Liver (tissue), 9 donors: ENCODE results near the gene FLNC. TPM values are rescaled to one million over a fixed set of nuclear protein-coding genes. Genes with fewer than 3 reads are reported as not detected.

ENCODE experiments used
- DNase-seq: peaks from one replicate; pipeline ENCODE4 v3.0.0-alpha.2; 2017; ENCODE audit warnings: low spot score
- H3K27ac ChIP-seq, 2 donors: one replicate each; pipeline ENCODE4 v1.7.0; 2013; ENCODE audit warnings: inconsistent platforms in 2 of 2, low read length in 2 of 2, control low read depth in 1 of 2, low read depth in 1 of 2, mild to moderate bottlenecking in 1 of 2
- H3K27me3 ChIP-seq, 4 donors: one replicate each; pipeline versions ENCODE4 v1.6.1 to v1.7.0; 2013; ENCODE audit warnings: low read length in 3 of 4, inconsistent platforms in 1 of 4, mild to moderate bottlenecking in 1 of 4, moderate library complexity in 1 of 4; ENCODE audit not compliant: control insufficient read depth in 4 of 4, insufficient read depth in 4 of 4
- H3K36me3 ChIP-seq, 4 donors: one replicate each; pipeline versions ENCODE4 v1.6.1 to v1.7.0; 2013; ENCODE audit warnings: low read length in 3 of 4, mild to moderate bottlenecking in 3 of 4, low read depth in 1 of 4, moderate library complexity in 1 of 4; ENCODE audit not compliant: control insufficient read depth in 4 of 4, insufficient read depth in 3 of 4
- H3K4me1 ChIP-seq, 4 donors: one replicate each; pipeline versions ENCODE4 v1.6.1 to v1.7.0; 2013; ENCODE audit warnings: low read length in 3 of 4, mild to moderate bottlenecking in 3 of 4, moderate library complexity in 1 of 4; ENCODE audit not compliant: control insufficient read depth in 4 of 4, insufficient read depth in 4 of 4
- H3K4me3 ChIP-seq, 3 donors: one replicate each; pipeline versions ENCODE4 v1.6.1 to v1.7.0; 2013; ENCODE audit warnings: low read length in 3 of 3, control low read depth in 1 of 3, low read depth in 1 of 3, mild to moderate bottlenecking in 1 of 3
- H3K9ac ChIP-seq, 2 donors: one replicate each; pipeline ENCODE4 v1.7.0; 2013; ENCODE audit warnings: low read length in 2 of 2, mild to moderate bottlenecking in 2 of 2, moderate library complexity in 2 of 2, control low read depth in 1 of 2, low read depth in 1 of 2
- H3K9me3 ChIP-seq, 4 donors: one replicate each; pipeline versions ENCODE4 v1.6.1 to v1.7.0; 2013; ENCODE audit warnings: low read length in 3 of 4; ENCODE audit not compliant: control insufficient read depth in 4 of 4
- EGR1 ChIP-seq, 2 donors: IDR thresholded peaks; 2 replicates each; pipeline ENCODE4 v1.6.1; 2016 to 2018; ENCODE audit warnings: antibody characterized with exemption in 2 of 2, low read depth in 2 of 2
- FOXA1 ChIP-seq: IDR thresholded peaks from 2 replicates; pipeline ENCODE4 v1.6.1; 2016; ENCODE audit warnings: antibody characterized with exemption
- FOXA2 ChIP-seq: IDR thresholded peaks from 2 replicates; pipeline ENCODE4 v1.6.1; 2016; ENCODE audit warnings: antibody characterized with exemption
- GABPA ChIP-seq, 2 donors: IDR thresholded peaks in 1 of 2; conservative IDR thresholded peaks in 1 of 2; 2 replicates each; pipeline ENCODE4 v1.6.1; 2016; ENCODE audit warnings: antibody characterized with exemption in 2 of 2, mild to moderate bottlenecking in 1 of 2, moderate library complexity in 1 of 2
- HNF4A ChIP-seq, 2 donors: conservative IDR thresholded peaks; 2 replicates each; pipeline ENCODE4 v1.6.1; 2016; ENCODE audit warnings: antibody characterized with exemption in 2 of 2, mild to moderate bottlenecking in 2 of 2
- HNF4G ChIP-seq: IDR thresholded peaks from 2 replicates; pipeline ENCODE4 v1.6.1; 2016; ENCODE audit warnings: antibody characterized with exemption
- NR2F2 ChIP-seq: IDR thresholded peaks from 2 replicates; pipeline ENCODE4 v1.6.1; 2016; ENCODE audit warnings: antibody characterized with exemption
- RAD21 ChIP-seq, 2 donors: IDR thresholded peaks; 2 replicates each; pipeline ENCODE4 v1.6.1; 2016; ENCODE audit warnings: antibody characterized with exemption in 2 of 2, mild to moderate bottlenecking in 2 of 2
- RXRA ChIP-seq, 2 donors: IDR thresholded peaks; 2 replicates each; pipeline ENCODE4 v1.6.1; 2017 to 2018; ENCODE audit warnings: antibody characterized with exemption in 2 of 2, mild to moderate bottlenecking in 1 of 2
- SP1 ChIP-seq: IDR thresholded peaks from 2 replicates; pipeline ENCODE4 v1.6.1; 2018; ENCODE audit warnings: antibody characterized with exemption, mild to moderate bottlenecking
- TAF1 ChIP-seq: conservative IDR thresholded peaks from 2 replicates; pipeline ENCODE4 v1.6.1; 2016; ENCODE audit warnings: antibody characterized with exemption, mild to moderate bottlenecking
- YY1 ChIP-seq: IDR thresholded peaks from 2 replicates; pipeline ENCODE4 v1.6.1; 2016; ENCODE audit warnings: antibody characterized with exemption, mild to moderate bottlenecking
- WGBS: extraction: QIAGEN DNeasy Blood & Tissue Kit; methylation state at CpG from one replicate; pipeline ENCODE4 v1.1.7; 2013; 5-methylcytosine and 5-hydroxymethylcytosine counted together
- polyA plus RNA-seq, 2 donors: library from polyadenylated mRNA; stranded (reverse) in 1 of 2; unstranded in 1 of 2; fragments of 200-250 nt in 1 of 2; fragments of >200 nt in 1 of 2; fragmentation: Nextera tagmentation in 1 of 2; extraction: Ambion mirVana in 1 of 2; gene quantifications; one replicate each; pipeline versions ENCODE4 v1.2.1 to v1.2.3, GENCODE V29; 2013 to 2015
- total RNA-seq, 2 donors: library from RNA; depleted of rRNA; stranded (reverse); fragments of >200 nt; gene quantifications; one replicate each; pipeline ENCODE4 v1.2.3, GENCODE V29; 2014
- TF ChIP-seq, protein P1 (sequence below): IDR thresholded peaks from 2 replicates; pipeline ENCODE4 v1.6.1; 2016; ENCODE audit warnings: antibody characterized with exemption
- TF ChIP-seq, protein P2 (sequence below): IDR thresholded peaks from 2 replicates; pipeline ENCODE4 v1.6.1; 2016; ENCODE audit warnings: antibody characterized with exemption
- TF ChIP-seq, protein P3 (sequence below): fragments of 150-350 bp; IDR thresholded peaks from 2 replicates; pipeline ENCODE4 v1.5.1; 2017; ENCODE audit warnings: improper control_type of control experiment, low read depth, low read length; ENCODE audit not compliant: missing input control
- TF ChIP-seq, protein P4 (sequence below): IDR thresholded peaks from 2 replicates; pipeline ENCODE4 v1.6.1; 2016; ENCODE audit warnings: antibody characterized with exemption, mild to moderate bottlenecking
- TF ChIP-seq, protein P5 (sequence below): IDR thresholded peaks from 2 replicates; pipeline ENCODE4 v1.6.1; 2016; ENCODE audit warnings: antibody characterized with exemption
- donor health status: healthy.
- donor health status: healthy.
- donor health status: healthy.
- donor health status: healthy.
- donor health status: healthy.

FLNC gene
- total and polyA plus RNA-seq, 4 donors, result 0.03 to 2.3 (median 0.53) TPM

DNA sequence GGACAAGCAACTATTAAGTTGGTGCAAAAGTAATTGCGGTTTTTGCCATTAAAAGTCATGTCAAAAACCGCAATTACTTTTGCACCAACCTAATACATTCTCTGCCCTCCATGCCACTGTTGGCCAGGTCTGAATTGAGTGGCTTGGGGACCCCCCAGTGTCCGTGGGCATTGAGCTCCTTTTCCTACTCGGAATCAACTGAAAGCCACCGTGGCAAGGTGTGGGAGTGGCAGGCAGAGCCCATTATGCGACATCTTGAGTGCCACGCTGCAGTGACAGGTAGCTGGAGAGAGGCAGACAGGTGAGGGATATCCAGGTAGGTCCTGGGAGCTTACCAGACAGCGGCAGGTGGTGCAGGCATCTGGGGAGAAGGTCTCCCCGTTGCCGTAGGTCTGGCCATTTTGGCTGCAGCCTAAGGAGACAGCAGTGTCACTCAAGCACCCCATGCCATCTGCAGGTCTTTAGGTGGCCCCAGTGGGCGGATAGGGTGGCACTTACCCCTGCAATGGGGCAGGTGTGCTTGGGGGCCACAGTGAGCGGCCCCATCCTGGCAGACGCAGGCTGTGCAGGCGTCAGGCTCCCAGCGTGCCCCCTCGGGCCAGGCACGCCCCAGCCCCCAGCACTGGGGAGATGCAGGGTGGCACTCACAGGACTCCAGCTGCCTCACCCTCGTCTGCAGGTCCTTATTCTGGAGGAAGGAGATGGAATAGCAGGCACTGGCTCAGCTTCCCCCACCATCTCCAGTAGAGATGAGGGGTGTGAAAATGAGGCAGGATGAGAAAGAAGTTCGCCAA, 76.8 kb downstream of the FLNC start:
- H3K36me3 ChIP-seq, result no peaks in the 10 kb centered on the region
- no peak for DNase-seq
- no peaks in the 10 kb centered on the region for H3K9me3 ChIP-seq
- WGBS, result 89% methylated on average over 19 of the region's 19 CpGs
- no peak overlapping the region for H3K27ac ChIP-seq
- no peak for TF ChIP-seq YY1
- no peak for TF ChIP-seq HNF4G
- no peak for TF ChIP-seq FOXA2
- TF ChIP-seq, protein P1, sequence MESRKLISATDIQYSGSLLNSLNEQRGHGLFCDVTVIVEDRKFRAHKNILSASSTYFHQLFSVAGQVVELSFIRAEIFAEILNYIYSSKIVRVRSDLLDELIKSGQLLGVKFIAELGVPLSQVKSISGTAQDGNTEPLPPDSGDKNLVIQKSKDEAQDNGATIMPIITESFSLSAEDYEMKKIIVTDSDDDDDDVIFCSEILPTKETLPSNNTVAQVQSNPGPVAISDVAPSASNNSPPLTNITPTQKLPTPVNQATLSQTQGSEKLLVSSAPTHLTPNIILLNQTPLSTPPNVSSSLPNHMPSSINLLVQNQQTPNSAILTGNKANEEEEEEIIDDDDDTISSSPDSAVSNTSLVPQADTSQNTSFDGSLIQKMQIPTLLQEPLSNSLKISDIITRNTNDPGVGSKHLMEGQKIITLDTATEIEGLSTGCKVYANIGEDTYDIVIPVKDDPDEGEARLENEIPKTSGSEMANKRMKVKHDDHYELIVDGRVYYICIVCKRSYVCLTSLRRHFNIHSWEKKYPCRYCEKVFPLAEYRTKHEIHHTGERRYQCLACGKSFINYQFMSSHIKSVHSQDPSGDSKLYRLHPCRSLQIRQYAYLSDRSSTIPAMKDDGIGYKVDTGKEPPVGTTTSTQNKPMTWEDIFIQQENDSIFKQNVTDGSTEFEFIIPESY, result no peak
- no peak for TF ChIP-seq GABPA (IDR thresholded peaks at IDR 0.05 in 1 of 2, conservative IDR thresholded peaks at IDR 0.05 in 1 of 2)
- no peak for TF ChIP-seq HNF4A (conservative IDR thresholded peaks at IDR 0.05)
- no peak for TF ChIP-seq RAD21 (IDR thresholded peaks at IDR 0.05)
- TF ChIP-seq FOXA1, result no peak
- TF ChIP-seq TAF1, result no peak
- TF ChIP-seq, protein P2, sequence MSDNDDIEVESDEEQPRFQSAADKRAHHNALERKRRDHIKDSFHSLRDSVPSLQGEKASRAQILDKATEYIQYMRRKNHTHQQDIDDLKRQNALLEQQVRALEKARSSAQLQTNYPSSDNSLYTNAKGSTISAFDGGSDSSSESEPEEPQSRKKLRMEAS, result no peak
- TF ChIP-seq EGR1 (IDR thresholded peaks at IDR 0.05; ENCODE audit: low read depth in 2 of 2), result no peak
- TF ChIP-seq, protein P3, sequence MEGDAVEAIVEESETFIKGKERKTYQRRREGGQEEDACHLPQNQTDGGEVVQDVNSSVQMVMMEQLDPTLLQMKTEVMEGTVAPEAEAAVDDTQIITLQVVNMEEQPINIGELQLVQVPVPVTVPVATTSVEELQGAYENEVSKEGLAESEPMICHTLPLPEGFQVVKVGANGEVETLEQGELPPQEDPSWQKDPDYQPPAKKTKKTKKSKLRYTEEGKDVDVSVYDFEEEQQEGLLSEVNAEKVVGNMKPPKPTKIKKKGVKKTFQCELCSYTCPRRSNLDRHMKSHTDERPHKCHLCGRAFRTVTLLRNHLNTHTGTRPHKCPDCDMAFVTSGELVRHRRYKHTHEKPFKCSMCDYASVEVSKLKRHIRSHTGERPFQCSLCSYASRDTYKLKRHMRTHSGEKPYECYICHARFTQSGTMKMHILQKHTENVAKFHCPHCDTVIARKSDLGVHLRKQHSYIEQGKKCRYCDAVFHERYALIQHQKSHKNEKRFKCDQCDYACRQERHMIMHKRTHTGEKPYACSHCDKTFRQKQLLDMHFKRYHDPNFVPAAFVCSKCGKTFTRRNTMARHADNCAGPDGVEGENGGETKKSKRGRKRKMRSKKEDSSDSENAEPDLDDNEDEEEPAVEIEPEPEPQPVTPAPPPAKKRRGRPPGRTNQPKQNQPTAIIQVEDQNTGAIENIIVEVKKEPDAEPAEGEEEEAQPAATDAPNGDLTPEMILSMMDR, result no peak
- TF ChIP-seq RXRA (IDR thresholded peaks at IDR 0.05), result no peak
- no peak for TF ChIP-seq SP1
- no peak for TF ChIP-seq NR2F2
- TF ChIP-seq, protein P4, sequence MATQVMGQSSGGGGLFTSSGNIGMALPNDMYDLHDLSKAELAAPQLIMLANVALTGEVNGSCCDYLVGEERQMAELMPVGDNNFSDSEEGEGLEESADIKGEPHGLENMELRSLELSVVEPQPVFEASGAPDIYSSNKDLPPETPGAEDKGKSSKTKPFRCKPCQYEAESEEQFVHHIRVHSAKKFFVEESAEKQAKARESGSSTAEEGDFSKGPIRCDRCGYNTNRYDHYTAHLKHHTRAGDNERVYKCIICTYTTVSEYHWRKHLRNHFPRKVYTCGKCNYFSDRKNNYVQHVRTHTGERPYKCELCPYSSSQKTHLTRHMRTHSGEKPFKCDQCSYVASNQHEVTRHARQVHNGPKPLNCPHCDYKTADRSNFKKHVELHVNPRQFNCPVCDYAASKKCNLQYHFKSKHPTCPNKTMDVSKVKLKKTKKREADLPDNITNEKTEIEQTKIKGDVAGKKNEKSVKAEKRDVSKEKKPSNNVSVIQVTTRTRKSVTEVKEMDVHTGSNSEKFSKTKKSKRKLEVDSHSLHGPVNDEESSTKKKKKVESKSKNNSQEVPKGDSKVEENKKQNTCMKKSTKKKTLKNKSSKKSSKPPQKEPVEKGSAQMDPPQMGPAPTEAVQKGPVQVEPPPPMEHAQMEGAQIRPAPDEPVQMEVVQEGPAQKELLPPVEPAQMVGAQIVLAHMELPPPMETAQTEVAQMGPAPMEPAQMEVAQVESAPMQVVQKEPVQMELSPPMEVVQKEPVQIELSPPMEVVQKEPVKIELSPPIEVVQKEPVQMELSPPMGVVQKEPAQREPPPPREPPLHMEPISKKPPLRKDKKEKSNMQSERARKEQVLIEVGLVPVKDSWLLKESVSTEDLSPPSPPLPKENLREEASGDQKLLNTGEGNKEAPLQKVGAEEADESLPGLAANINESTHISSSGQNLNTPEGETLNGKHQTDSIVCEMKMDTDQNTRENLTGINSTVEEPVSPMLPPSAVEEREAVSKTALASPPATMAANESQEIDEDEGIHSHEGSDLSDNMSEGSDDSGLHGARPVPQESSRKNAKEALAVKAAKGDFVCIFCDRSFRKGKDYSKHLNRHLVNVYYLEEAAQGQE, result no peak
- TF ChIP-seq, protein P5, sequence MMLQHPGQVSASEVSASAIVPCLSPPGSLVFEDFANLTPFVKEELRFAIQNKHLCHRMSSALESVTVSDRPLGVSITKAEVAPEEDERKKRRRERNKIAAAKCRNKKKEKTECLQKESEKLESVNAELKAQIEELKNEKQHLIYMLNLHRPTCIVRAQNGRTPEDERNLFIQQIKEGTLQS, result no peak
- H3K27me3 ChIP-seq, result no peaks in the 10 kb centered on the region
- H3K4me3 ChIP-seq, result no peak overlapping the region
- peaks cover 2 to 18% (median 4%) of the 10 kb centered on the region in 4 donors for H3K4me1 ChIP-seq
- H3K9ac ChIP-seq, result no peak overlapping the region

Other genes starting within 250 kb of the FLNC start
- under 1 TPM; 0.19 to 0.50 TPM for gene GARIN1A, start 158.1 kb upstream of the FLNC start, total RNA-seq
- under 1 TPM; 0.08 to 0.19 TPM for gene GARIN1A, start 158.1 kb upstream of the FLNC start, polyA plus RNA-seq
- 10 to 100 TPM; 41.1 to 57.9 TPM for gene CALU, start 91.0 kb upstream of the FLNC start, total RNA-seq
- gene CALU, start 91.0 kb upstream of the FLNC start, polyA plus RNA-seq, result 10 to 100 TPM; 37.1 to 43.9 TPM
- not detected for gene OPN1SW, start 54.6 kb upstream of the FLNC start, total RNA-seq
- under 1 TPM in 1 of 2 donors, not detected in 1; 0.29 TPM for gene OPN1SW, start 54.6 kb upstream of the FLNC start, polyA plus RNA-seq
- gene CCDC136, start 38.4 kb upstream of the FLNC start, total RNA-seq, result under 1 TPM; 0.09 to 0.59 TPM
- gene CCDC136, start 38.4 kb upstream of the FLNC start, polyA plus RNA-seq, result under 1 TPM; 0.22 TPM
- gene ATP6V1F, start 32.5 kb downstream of the FLNC start, total RNA-seq, result 10 to 100 TPM; 23.1 to 25.6 TPM
- gene ATP6V1F, start 32.5 kb downstream of the FLNC start, polyA plus RNA-seq, result 100 to 1,000 TPM in 1 of 2 donors, 10 to 100 TPM in 1; 68.6 to 111 TPM
- gene KCP, start 80.3 kb downstream of the FLNC start, total RNA-seq, result under 1 TPM; 0.05 to 0.08 TPM
- gene KCP, start 80.3 kb downstream of the FLNC start, polyA plus RNA-seq, result under 1 TPM in 1 of 2 donors, not detected in 1; 0.02 TPM
- 1 to 10 TPM; 4.4 to 6.2 TPM for gene IRF5, start 107.5 kb downstream of the FLNC start, total RNA-seq
- gene IRF5, start 107.5 kb downstream of the FLNC start, polyA plus RNA-seq, result 1 to 10 TPM; 4.3 to 4.6 TPM
- 10 to 100 TPM; 26.5 to 38.9 TPM for gene TNPO3, start 224.7 kb downstream of the FLNC start, total RNA-seq
- gene TNPO3, start 224.7 kb downstream of the FLNC start, polyA plus RNA-seq, result 10 to 100 TPM in 1 of 2 donors, 1 to 10 TPM in 1; 9.2 to 13.6 TPM